Stimulated activated memory B cell treated with anti-CD40 and anti-IgM and Interleukin-4, amounts not matched to agents 10 μg/mL and 1 μg/mL and 100 μg/mL, for 72 hours (primary cell): Measurements from ENCODE around the gene OSTN.

Experiments
- ATAC-seq: fragments of 150-1000 bp; cut with Tn5 transposase; 2 replicates; pipeline ENCODE4 v1.10.0; 2021
- H3K27ac Mint-ChIP-seq: one replicate; pipeline ENCODE4 v1.8.0; 2022; ENCODE audit warnings: mild to moderate bottlenecking, mixed read lengths
- H3K27me3 Mint-ChIP-seq: one replicate; pipeline ENCODE4 v1.8.0; 2022; ENCODE audit warnings: mixed read lengths
- H3K36me3 Mint-ChIP-seq: one replicate; pipeline ENCODE4 v1.8.0; 2022; ENCODE audit warnings: mixed read lengths
- H3K4me1 Mint-ChIP-seq: one replicate; pipeline ENCODE4 v1.8.0; 2022; ENCODE audit warnings: mixed read lengths
- H3K4me3 Mint-ChIP-seq: one replicate; pipeline ENCODE4 v1.8.0; 2022; ENCODE audit warnings: mild to moderate bottlenecking, moderate library complexity, mixed read lengths
- H3K9me3 Mint-ChIP-seq: one replicate; pipeline ENCODE4 v1.8.0; 2022; ENCODE audit warnings: mixed read lengths

OSTN gene

GRCh38 chr3:191301782-191302411 lies 102.9 kb downstream of the OSTN start:
- H3K36me3 Mint-ChIP-seq, result no peaks in the 10 kb centered on the region
- no peaks in the 10 kb centered on the region for H3K27me3 Mint-ChIP-seq
- ATAC-seq, result no peak
- peak overlapping the region; percentile 93 for H3K27ac Mint-ChIP-seq
- peaks cover 63% of the 10 kb centered on the region for H3K4me1 Mint-ChIP-seq
- H3K9me3 Mint-ChIP-seq, result no peaks in the 10 kb centered on the region
- peak overlapping the region; percentile 3 for H3K4me3 Mint-ChIP-seq

GRCh38 chr3:191302451-191302850 lies 103.4 kb downstream of the OSTN start:
- Mint-ChIP-seq H3K36me3 (no peaks in the 10 kb centered on the region), H3K4me3 (no peak overlapping the region), H3K27ac (peak overlapping the region; percentile 93), H3K4me1 (peaks cover 57% of the 10 kb centered on the region), H3K9me3 (no peaks in the 10 kb centered on the region), H3K27me3 (no peaks in the 10 kb centered on the region)
- ATAC-seq, result no peak

- H3K27me3 Mint-ChIP-seq, result no peaks in the 10 kb centered on the region
- H3K9me3 Mint-ChIP-seq, result no peaks in the 10 kb centered on the region
- H3K4me3 Mint-ChIP-seq, result no peak overlapping the region
- ATAC-seq, result no peak
- H3K4me1 Mint-ChIP-seq, result peaks cover 50% of the 10 kb centered on the region
- H3K27ac Mint-ChIP-seq, result peak overlapping the region; percentile 93
- no peaks in the 10 kb centered on the region for H3K36me3 Mint-ChIP-seq
Observed at GRCh38 chr3:191303596-191303995, 104.6 kb downstream of the OSTN start.

DNA sequence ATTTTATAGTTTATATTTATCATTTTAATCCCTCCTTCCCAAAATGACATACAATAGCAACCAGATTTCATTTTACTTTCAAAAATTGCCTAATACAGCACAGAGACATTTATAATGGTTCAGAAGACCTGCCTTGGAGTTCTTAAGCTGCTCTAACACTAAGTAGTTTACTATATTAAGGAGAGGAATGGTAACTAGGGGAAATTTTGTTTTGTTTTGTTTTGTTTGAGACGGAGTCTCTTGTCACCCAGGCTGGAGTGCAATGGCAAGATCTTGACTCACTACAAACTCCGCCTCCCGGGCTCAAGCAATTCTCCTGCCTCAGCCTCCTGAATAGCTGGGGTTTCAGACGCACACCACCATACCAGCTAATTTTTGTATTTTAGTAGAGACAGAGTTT lies 107.4 kb downstream of the OSTN start:
- H3K4me1 Mint-ChIP-seq, result peaks cover 31% of the 10 kb centered on the region

GRCh38 chr3:191307341-191307740 lies 108.3 kb downstream of the OSTN start:
- no peak for ATAC-seq
- Mint-ChIP-seq H3K9me3 (peaks cover 4% of the 10 kb centered on the region), H3K27me3 (no peaks in the 10 kb centered on the region), H3K4me1 (peaks cover 22% of the 10 kb centered on the region), H3K4me3 (no peak overlapping the region), H3K27ac (peak overlapping the region; percentile 37), H3K36me3 (no peaks in the 10 kb centered on the region)

More for the DNA sequence above, 107.4 kb downstream of the OSTN start:
- Mint-ChIP-seq H3K36me3 (no peaks in the 10 kb centered on the region), H3K27ac (no peak overlapping the region), H3K4me3 (no peak overlapping the region), H3K9me3 (peaks cover 4% of the 10 kb centered on the region), H3K27me3 (no peaks in the 10 kb centered on the region)
- no peak for ATAC-seq

DNA sequence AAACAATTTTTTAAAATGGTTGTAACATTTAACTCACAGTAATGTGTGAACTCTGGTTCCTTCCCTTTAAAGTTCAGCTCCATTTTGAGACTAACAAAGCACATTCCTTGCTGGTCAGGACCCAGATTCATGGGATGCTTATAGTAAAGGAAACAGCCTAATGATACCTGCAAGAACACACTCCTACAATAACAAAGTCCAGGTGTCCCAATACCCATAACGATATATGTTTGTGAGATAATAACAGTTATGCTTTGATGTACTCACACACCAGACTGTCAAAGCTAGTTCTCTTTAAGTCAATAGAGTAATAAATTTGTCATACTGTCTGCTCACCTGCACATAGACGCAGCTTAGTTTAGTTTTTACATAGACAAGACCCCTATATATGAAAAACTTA lies 114.3 kb downstream of the OSTN start:
- peaks cover 4% of the 10 kb centered on the region for H3K9me3 Mint-ChIP-seq
- H3K36me3 Mint-ChIP-seq, result no peaks in the 10 kb centered on the region
- peaks cover 6% of the 10 kb centered on the region for H3K4me1 Mint-ChIP-seq
- ATAC-seq, result no peak
- H3K4me3 Mint-ChIP-seq, result no peak overlapping the region
- H3K27ac Mint-ChIP-seq, result no peak overlapping the region
- no peaks in the 10 kb centered on the region for H3K27me3 Mint-ChIP-seq

DNA sequence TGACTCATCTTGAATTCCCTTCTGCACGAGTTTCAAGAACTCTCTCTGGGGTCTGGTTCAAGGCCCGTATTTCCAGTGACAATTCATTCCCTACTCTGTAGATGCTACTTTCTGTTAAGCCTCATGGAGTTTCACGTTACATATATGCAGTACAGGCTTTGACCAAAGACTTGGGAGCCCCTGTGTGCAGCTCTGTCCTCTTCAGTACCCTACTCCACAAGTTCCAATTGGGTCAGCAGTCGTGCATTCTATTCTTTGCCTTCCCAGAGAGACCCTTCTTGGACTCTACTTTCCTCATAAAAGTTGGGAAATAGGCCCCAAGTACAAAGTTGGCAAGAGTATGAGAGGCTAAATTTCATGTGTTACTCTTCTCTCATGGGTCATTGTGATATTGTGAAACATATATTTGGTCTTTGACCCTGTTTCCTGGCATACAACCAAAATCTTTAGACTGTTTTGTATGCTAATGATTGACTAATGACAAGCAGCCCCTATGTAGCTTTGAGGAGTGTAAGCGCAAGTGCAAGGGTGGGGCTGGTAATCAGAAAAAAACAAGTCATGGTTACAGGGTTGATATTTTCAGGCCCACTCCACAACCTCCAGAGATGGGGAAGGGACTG lies 115.2 kb downstream of the OSTN start:
- peaks cover 6% of the 10 kb centered on the region for H3K4me1 Mint-ChIP-seq

More for the DNA sequence above, 115.2 kb downstream of the OSTN start:
- H3K27ac Mint-ChIP-seq, result no peak overlapping the region
- ATAC-seq, result no peak
- H3K36me3 Mint-ChIP-seq, result no peaks in the 10 kb centered on the region
- no peaks in the 10 kb centered on the region for H3K27me3 Mint-ChIP-seq
- H3K9me3 Mint-ChIP-seq, result peaks cover 4% of the 10 kb centered on the region
- H3K4me3 Mint-ChIP-seq, result no peak overlapping the region
